Gastrocnemius medialis (tissue), 4 donors: ENCODE data around the gene OR4D11.

Source experiments
- POLR2A ChIP-seq, 2 donors: fragments of 450-650 bp; IDR thresholded peaks; one replicate each; pipeline ENCODE4 v1.6.1; 2017; ENCODE audit warnings: antibody characterized with exemption in 2 of 2, mild to moderate bottlenecking in 2 of 2, moderate library complexity in 2 of 2
- TF ChIP-seq, protein P1 (sequence below), 5 experiments: fragments of 450-650 bp in 3 of 5; fragments of 200-600 bp in 2 of 5; sonication (generic) in 2 of 5; IDR thresholded peaks in 4 of 5; conservative IDR thresholded peaks in 1 of 5; 1 replicate in 4 of 5; 2 replicates in 1 of 5; pipeline ENCODE4 v1.5.1; 2016 to 2019; ENCODE audit warnings: antibody characterized with exemption in 5 of 5, mild to moderate bottlenecking in 3 of 5, moderate library complexity in 3 of 5

DNA sequence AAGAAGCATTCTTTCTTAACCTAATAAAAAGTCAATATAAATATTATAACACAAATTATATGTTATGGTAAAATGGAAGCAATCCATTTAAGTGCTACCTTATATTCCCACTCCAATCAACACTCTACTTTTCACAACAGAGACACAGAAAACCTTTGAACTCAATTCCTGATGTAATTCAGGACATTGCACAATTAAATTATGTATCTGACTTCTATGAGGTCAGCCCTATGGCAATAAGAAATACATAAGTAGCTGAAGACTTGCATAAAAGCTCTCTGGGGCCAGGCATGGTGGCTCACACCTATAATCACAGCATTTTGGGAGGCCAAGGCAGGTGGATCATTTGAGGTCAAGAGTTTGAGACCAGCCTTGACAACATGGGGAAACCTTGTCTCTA lies 23.5 kb upstream of the OR4D11 start:
- no peak for TF ChIP-seq POLR2A (IDR thresholded peaks at IDR 0.05)
- TF ChIP-seq, protein P1, sequence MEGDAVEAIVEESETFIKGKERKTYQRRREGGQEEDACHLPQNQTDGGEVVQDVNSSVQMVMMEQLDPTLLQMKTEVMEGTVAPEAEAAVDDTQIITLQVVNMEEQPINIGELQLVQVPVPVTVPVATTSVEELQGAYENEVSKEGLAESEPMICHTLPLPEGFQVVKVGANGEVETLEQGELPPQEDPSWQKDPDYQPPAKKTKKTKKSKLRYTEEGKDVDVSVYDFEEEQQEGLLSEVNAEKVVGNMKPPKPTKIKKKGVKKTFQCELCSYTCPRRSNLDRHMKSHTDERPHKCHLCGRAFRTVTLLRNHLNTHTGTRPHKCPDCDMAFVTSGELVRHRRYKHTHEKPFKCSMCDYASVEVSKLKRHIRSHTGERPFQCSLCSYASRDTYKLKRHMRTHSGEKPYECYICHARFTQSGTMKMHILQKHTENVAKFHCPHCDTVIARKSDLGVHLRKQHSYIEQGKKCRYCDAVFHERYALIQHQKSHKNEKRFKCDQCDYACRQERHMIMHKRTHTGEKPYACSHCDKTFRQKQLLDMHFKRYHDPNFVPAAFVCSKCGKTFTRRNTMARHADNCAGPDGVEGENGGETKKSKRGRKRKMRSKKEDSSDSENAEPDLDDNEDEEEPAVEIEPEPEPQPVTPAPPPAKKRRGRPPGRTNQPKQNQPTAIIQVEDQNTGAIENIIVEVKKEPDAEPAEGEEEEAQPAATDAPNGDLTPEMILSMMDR (IDR thresholded peaks at IDR 0.05 in 4 of 5, conservative IDR thresholded peaks at IDR 0.05 in 1 of 5) = no peak
